WERI-Rb-1 (cell line): ENCODE measurements around the gene MTHFD2.
A peak's percentile ranks its signal among the peaks of the same experiment; 100 is the strongest.

Experiments
- DNase-seq: peaks from one replicate; pipeline ENCODE4 v3.0.0-alpha.2; 2020
- H3K27ac ChIP-seq: fragments of 250-450 bp; sonication (Bioruptor Pico); 2 replicates; pipeline ENCODE4 v1.5.1; 2020; ENCODE audit warnings: mild to moderate bottlenecking, moderate library complexity
- H3K27me3 ChIP-seq: fragments of 250-450 bp; sonication (Bioruptor Pico); 2 replicates; pipeline ENCODE4 v1.5.1; 2021; ENCODE audit warnings: mild to moderate bottlenecking, low read depth, moderate library complexity; ENCODE audit not compliant: insufficient read depth, severe bottlenecking
- H3K36me3 ChIP-seq: fragments of 250-450 bp; sonication (Bioruptor Pico); 2 replicates; pipeline ENCODE4 v1.5.1; 2020; ENCODE audit warnings: mild to moderate bottlenecking, moderate library complexity
- H3K4me3 ChIP-seq: 2 replicates; pipeline ENCODE4 v1.5.1; 2011; ENCODE audit warnings: low read depth, mild to moderate bottlenecking, control low read depth, low read length
- H3K9me3 ChIP-seq: fragments of 250-450 bp; sonication (Bioruptor Pico); 2 replicates; pipeline ENCODE4 v1.5.1; 2021; ENCODE audit warnings: mild to moderate bottlenecking, moderate library complexity; ENCODE audit not compliant: severe bottlenecking
- CTCF ChIP-seq: IDR thresholded peaks from 2 replicates; pipeline ENCODE4 v1.5.1; 2011; ENCODE audit warnings: low read depth, mild to moderate bottlenecking, control low read depth, inconsistent platforms, low read length

Gene MTHFD2

DNA sequence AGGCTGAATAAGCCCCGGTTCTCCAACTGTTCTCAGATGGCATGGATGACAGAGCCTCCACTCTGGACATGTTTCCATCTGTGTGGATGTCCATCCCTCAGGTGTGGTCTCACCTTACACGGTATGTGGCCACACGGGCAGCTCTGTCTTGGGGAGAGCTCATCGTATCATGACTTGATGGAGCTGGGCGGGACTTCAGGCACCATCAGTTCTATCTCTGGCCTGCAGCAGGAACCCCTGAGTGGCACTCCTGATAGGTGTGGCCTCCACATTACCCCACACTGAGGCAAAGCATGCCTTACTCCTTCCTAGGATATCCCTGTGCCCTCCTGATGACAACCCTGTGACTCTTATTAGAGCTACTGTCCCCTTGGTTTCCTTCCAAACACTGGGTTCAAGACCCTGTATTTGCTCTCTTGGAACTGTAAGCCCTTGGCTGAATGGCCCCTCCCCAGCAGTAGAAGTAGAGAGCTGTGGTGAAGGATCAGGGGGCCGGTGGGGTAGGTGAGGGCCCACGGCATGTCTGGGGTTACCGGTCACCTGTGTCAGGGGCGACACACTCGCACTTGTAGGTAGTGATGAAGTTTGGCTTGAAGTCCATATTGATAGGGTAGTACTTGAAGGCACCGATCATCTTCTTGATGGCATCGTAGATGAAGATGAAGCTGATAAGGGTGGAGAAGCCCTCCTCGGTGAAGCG lies 48.2 kb downstream of the MTHFD2 start:
- Histone ChIP-seq H3K9me3 (no peaks in the 10 kb centered on the region), H3K4me3 (no peak overlapping the region), H3K36me3 (no peaks in the 10 kb centered on the region; the same call in none of the 2 replicates), H3K27ac (no peak overlapping the region), H3K27me3 (no peaks in the 10 kb centered on the region)
- TF ChIP-seq CTCF: no peak
- no peak for DNase-seq

- Histone ChIP-seq H3K27ac (no peak overlapping the region), H3K4me3 (no peak overlapping the region), H3K9me3 (no peaks in the 10 kb centered on the region), H3K27me3 (no peaks in the 10 kb centered on the region), H3K36me3 (no peaks in the 10 kb centered on the region; the same call in none of the 2 replicates)
- no peak for TF ChIP-seq CTCF
- DNase-seq: peak; percentile 40
These were observed 51.1 kb downstream of the MTHFD2 start for GRCh38 chr2:74249406-74250122.

GRCh38 chr2:74250189-74250631 lies 51.8 kb downstream of the MTHFD2 start:
- Histone ChIP-seq H3K27me3 (no peaks in the 10 kb centered on the region), H3K9me3 (no peaks in the 10 kb centered on the region), H3K4me3 (no peak overlapping the region), H3K36me3 (no peaks in the 10 kb centered on the region; the same call in none of the 2 replicates), H3K27ac (no peak overlapping the region)
- peak; percentile 63 for DNase-seq
- peak; percentile 86 for TF ChIP-seq CTCF

DNA sequence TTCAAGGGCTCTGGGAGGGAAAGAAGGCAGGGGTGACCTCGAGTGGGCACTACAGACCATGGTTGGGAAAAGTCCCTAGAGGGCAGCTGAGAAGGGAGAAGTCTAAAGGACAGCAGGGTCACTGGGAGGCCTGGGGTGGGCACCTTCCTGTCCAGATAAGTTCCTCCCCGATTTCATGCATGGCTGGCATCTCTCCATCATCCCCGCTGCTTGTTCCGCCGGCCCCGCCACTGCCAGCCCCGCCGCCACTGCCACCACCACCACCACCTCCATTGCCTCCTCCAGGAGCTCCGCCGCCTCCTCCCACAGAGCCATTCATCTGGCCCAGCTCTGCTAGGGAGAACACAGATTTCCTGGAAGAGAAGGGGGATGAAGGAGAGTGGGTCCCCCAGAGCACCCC lies 53.6 kb downstream of the MTHFD2 start:
- Histone ChIP-seq H3K36me3 (no peaks in the 10 kb centered on the region; the same call in none of the 2 replicates), H3K4me3 (no peak overlapping the region), H3K9me3 (no peaks in the 10 kb centered on the region), H3K27ac (no peak overlapping the region), H3K27me3 (no peaks in the 10 kb centered on the region)
- TF ChIP-seq CTCF: no peak
- no peak for DNase-seq

DNA sequence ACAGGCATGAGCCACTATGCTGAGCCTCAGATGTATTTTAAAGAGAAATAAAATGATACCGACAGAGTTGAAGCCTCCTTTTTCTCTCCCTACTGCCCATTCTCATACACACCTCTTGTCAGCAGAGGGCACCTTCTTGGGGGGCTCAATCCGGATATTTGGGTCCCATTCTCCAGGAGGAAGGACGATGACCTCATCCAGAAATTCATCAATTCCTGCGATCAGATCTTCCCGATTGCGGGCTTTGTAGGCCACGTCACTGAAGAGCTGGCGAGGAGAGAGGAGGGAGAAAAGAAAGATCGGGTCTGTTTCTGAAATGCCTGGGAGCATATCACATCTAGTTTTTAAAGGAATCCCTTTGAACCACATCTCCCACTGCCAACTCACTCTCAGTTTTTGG lies 54.4 kb downstream of the MTHFD2 start:
- no peak overlapping the region for H3K27ac ChIP-seq
- H3K4me3 ChIP-seq: no peak overlapping the region
- no peak for DNase-seq
- H3K27me3 ChIP-seq: no peaks in the 10 kb centered on the region
- TF ChIP-seq CTCF: no peak
- no peaks in the 10 kb centered on the region; the same call in none of the 2 replicates for H3K36me3 ChIP-seq
- H3K9me3 ChIP-seq: no peaks in the 10 kb centered on the region
